ENCODE measurements around the gene RALGAPA2.

- TF ChIP-seq CSDC2 (CRISPR knock-in tag; IDR thresholded peaks at IDR 0.05) (no peak), ZNF70 (CRISPR knock-in tag; IDR thresholded peaks at IDR 0.05) (no peak), ZFP30 (CRISPR knock-in tag; IDR thresholded peaks at IDR 0.05) (no peak), TOX (CRISPR knock-in tag; IDR thresholded peaks at IDR 0.05; ENCODE audit: borderline replicate concordance) (no peak), ISL1 (CRISPR knock-in tag; IDR thresholded peaks at IDR 0.05) (no peak)
Observed at GRCh38 chr20:20535051-20535450, 177.4 kb downstream of the RALGAPA2 start.
